ENCODE results near the gene TAPT1. TPM values are rescaled to one million over a fixed set of nuclear protein-coding genes. Genes with fewer than 3 reads are reported as not detected.

TAPT1 gene
- total and polyA plus RNA-seq, 2 donors (not counting 1 experiment from before 2014, with no cell fraction given) = 58.4 to 76.0 TPM

GRCh38 chr4:16120720-16121119 is 105.6 kb downstream of the TAPT1 start:
- ATAC-seq (ENCODE audit: low read depth) (no peak), DNase-seq (no peak)
- Histone ChIP-seq H3K4me1 (ENCODE audit: control insufficient read depth in 2 of 2, insufficient read depth in 2 of 2, low read length in 2 of 2) (peaks cover 14 to 15% of the 10 kb centered on the region in 2 donors), H3K27ac (ENCODE audit: low read length in 2 of 2) (no peak overlapping the region), H3K4me2 (replicated peaks; ENCODE audit: low read depth, low read length, poor library complexity, severe bottlenecking) (no peak overlapping the region), H3K36me3 (replicated peaks in 1 of 2; ENCODE audit: control extremely low read depth in 1 of 2, control insufficient read depth in 1 of 2, extremely low read depth in 1 of 2, insufficient read depth in 2 of 2, low read length in 1 of 2) (no peaks in the 10 kb centered on the region), H3K27me3 (replicated peaks in 1 of 4; ENCODE audit: control extremely low read depth in 1 of 4, control insufficient read depth in 3 of 4, insufficient read depth in 4 of 4, low read length in 3 of 4) (no peaks in the 10 kb centered on the region), H3K4me3 (ENCODE audit: control extremely low read depth in 1 of 5, extremely low read depth in 1 of 5, insufficient read depth in 1 of 5, low read depth in 2 of 5, low read length in 4 of 5) (no peak overlapping the region), H4K20me1 (ENCODE audit: control insufficient read depth, insufficient read depth, low read length, poor library complexity, severe bottlenecking) (no peaks in the 10 kb centered on the region), H2AFZ (ENCODE audit: insufficient read depth, low read depth, low read length, poor library complexity, severe bottlenecking) (no peak overlapping the region), H3K9me3 (ENCODE audit: control extremely low read depth in 1 of 3, control insufficient read depth in 2 of 3, insufficient read depth in 1 of 3, low read length in 2 of 3) (peaks cover 0 to 6% (median 0%) of the 10 kb centered on the region in 3 donors), H3K79me2 (ENCODE audit: control insufficient read depth, insufficient read depth, low read length) (no peaks in the 10 kb centered on the region), H3K9ac (ENCODE audit: low read length) (no peak overlapping the region)
- intact Hi-C loops (cut with micrococcal nuclease) = no loop called here
- H3K27ac Mint-ChIP-seq = no peak overlapping the region
- TF ChIP-seq EZH2 (IDR thresholded peaks at IDR 0.05; ENCODE audit: borderline replicate concordance, insufficient read depth, low read depth, low read length, poor library complexity, severe bottlenecking) (no peak), CTCF (IDR thresholded peaks at IDR 0.05) (no peak)
- peaks cover 6% of the 10 kb centered on the region for H3K27me3 Mint-ChIP-seq
- ChIA-PET POLR2A (no interaction called here), CTCF (interaction anchor here (1.0 kb wide), 1 partner anchor 10 kb away, joined by 3 read pairs; no protein-coding TSS in a partner anchor)
- no peaks in the 10 kb centered on the region for H3K9me3 Mint-ChIP-seq (ENCODE audit: insufficient read depth)
- H3K4me3 Mint-ChIP-seq = no peak overlapping the region
- 69% methylated on average over 4 of the region's 4 CpGs for WGBS (ENCODE audit: insufficient coverage)
- H3K4me1 Mint-ChIP-seq = peaks cover 13% of the 10 kb centered on the region

- Histone ChIP-seq H3K4me2 (replicated peaks; ENCODE audit: low read depth, low read length, poor library complexity, severe bottlenecking) (no peak overlapping the region), H3K9me3 (ENCODE audit: control extremely low read depth in 1 of 3, control insufficient read depth in 2 of 3, insufficient read depth in 1 of 3, low read length in 2 of 3) (peaks cover 0 to 6% (median 0%) of the 10 kb centered on the region in 3 donors), H4K20me1 (ENCODE audit: control insufficient read depth, insufficient read depth, low read length, poor library complexity, severe bottlenecking) (no peaks in the 10 kb centered on the region), H2AFZ (ENCODE audit: insufficient read depth, low read depth, low read length, poor library complexity, severe bottlenecking) (no peak overlapping the region), H3K4me3 (ENCODE audit: control extremely low read depth in 1 of 5, extremely low read depth in 1 of 5, insufficient read depth in 1 of 5, low read depth in 2 of 5, low read length in 4 of 5) (no peak overlapping the region), H3K36me3 (replicated peaks in 1 of 2; ENCODE audit: control extremely low read depth in 1 of 2, control insufficient read depth in 1 of 2, extremely low read depth in 1 of 2, insufficient read depth in 2 of 2, low read length in 1 of 2) (no peaks in the 10 kb centered on the region), H3K27ac (ENCODE audit: low read length in 2 of 2) (no peak overlapping the region), H3K9ac (ENCODE audit: low read length) (no peak overlapping the region), H3K79me2 (ENCODE audit: control insufficient read depth, insufficient read depth, low read length) (no peaks in the 10 kb centered on the region), H3K27me3 (replicated peaks in 1 of 4; ENCODE audit: control extremely low read depth in 1 of 4, control insufficient read depth in 3 of 4, insufficient read depth in 4 of 4, low read length in 3 of 4) (no peaks in the 10 kb centered on the region), H3K4me1 (ENCODE audit: control insufficient read depth in 2 of 2, insufficient read depth in 2 of 2, low read length in 2 of 2) (peaks cover 14 to 15% of the 10 kb centered on the region in 2 donors)
- DNase-seq (no peak), ATAC-seq (ENCODE audit: low read depth) (no peak)
- no peak for TF ChIP-seq CTCF (IDR thresholded peaks at IDR 0.05)
- no peak for TF ChIP-seq EZH2 (IDR thresholded peaks at IDR 0.05; ENCODE audit: borderline replicate concordance, insufficient read depth, low read depth, low read length, poor library complexity, severe bottlenecking)
- H3K4me3 Mint-ChIP-seq = no peak overlapping the region
- no peaks in the 10 kb centered on the region for H3K9me3 Mint-ChIP-seq (ENCODE audit: insufficient read depth)
- H3K27ac Mint-ChIP-seq = no peak overlapping the region
- H3K27me3 Mint-ChIP-seq = peaks cover 8% of the 10 kb centered on the region
- 77% methylated on average over 4 of the region's 4 CpGs for WGBS (ENCODE audit: insufficient coverage)
- peaks cover 13% of the 10 kb centered on the region for H3K4me1 Mint-ChIP-seq
- ChIA-PET POLR2A (no interaction called here), CTCF (no interaction called here)
- intact Hi-C loops (cut with micrococcal nuclease) = no loop called here
Measured at GRCh38 chr4:16119981-16120380, 106.3 kb downstream of the TAPT1 start.

Measured in B cell (primary cell).